ENCODE data around the gene TXNRD3. TPM values are rescaled to one million over a fixed set of nuclear protein-coding genes. Genes with fewer than 3 reads are reported as not detected.

The TXNRD3 gene
- total and polyA plus RNA-seq, 10 donors = 3.7 to 12.9 (median 6.5) TPM

GRCh38 chr3:126581569-126581968 lies 73.4 kb downstream of the TXNRD3 start:
- H3K4me1 ChIP-seq = no peaks in the 10 kb centered on the region
- H3K36me3 ChIP-seq = no peaks in the 10 kb centered on the region
- intact Hi-C loops (cut with DNase I; ENCODE audit: low total_unique reads) = no loop called here
- peaks cover 0 to 4% (median under 1%) of the 10 kb centered on the region in 8 donors for H3K9me3 ChIP-seq
- WGBS, 5 donors = 75 to 91% (median 82%) methylated on average over 2 of the region's 2 CpGs
- no peak for DNase-seq
- no peak overlapping the region for H3K4me3 ChIP-seq
- no peak for TF ChIP-seq POLR2AphosphoS5 (IDR thresholded peaks at IDR 0.05)
- no peak for TF ChIP-seq CTCF (IDR thresholded peaks at IDR 0.05 in 8 of 11, conservative IDR thresholded peaks at IDR 0.05 in 3 of 11)
- TF ChIP-seq POLR2A (IDR thresholded peaks at IDR 0.05) = no peak
- H3K27ac ChIP-seq = no peak overlapping the region
- no peaks in the 10 kb centered on the region for H3K27me3 ChIP-seq (replicated peaks in 1 of 7)

- no peak for DNase-seq
- H3K36me3 ChIP-seq = no peaks in the 10 kb centered on the region
Measured at GRCh38 chr3:126580746-126581145, 74.2 kb downstream of the TXNRD3 start.

GRCh38 chr3:126578702-126579101 lies 76.2 kb downstream of the TXNRD3 start:
- WGBS, 5 donors = 89 to 96% (median 90%) methylated on average over 7 of the region's 7 CpGs
- no peaks in the 10 kb centered on the region for H3K36me3 ChIP-seq
- TF ChIP-seq CTCF (IDR thresholded peaks at IDR 0.05 in 8 of 11, conservative IDR thresholded peaks at IDR 0.05 in 3 of 11) (no peak), POLR2A (IDR thresholded peaks at IDR 0.05) (no peak)
- no peaks in the 10 kb centered on the region for H3K9me3 ChIP-seq
- H3K4me3 ChIP-seq = no peak overlapping the region
- no peaks in the 10 kb centered on the region for H3K27me3 ChIP-seq (replicated peaks in 1 of 7)
- no peaks in the 10 kb centered on the region for H3K4me1 ChIP-seq
- intact Hi-C loops (cut with DNase I; ENCODE audit: low total_unique reads) = no loop called here
- DNase-seq = no peak
- no peak overlapping the region for H3K27ac ChIP-seq

More at GRCh38 chr3:126580746-126581145, 74.2 kb downstream of the TXNRD3 start:
- TF ChIP-seq POLR2AphosphoS5 (IDR thresholded peaks at IDR 0.05) (no peak), POLR2A (IDR thresholded peaks at IDR 0.05) (no peak), CTCF (IDR thresholded peaks at IDR 0.05 in 8 of 11, conservative IDR thresholded peaks at IDR 0.05 in 3 of 11) (no peak)
- H3K9me3 ChIP-seq = no peaks in the 10 kb centered on the region
- H3K27ac ChIP-seq = no peak overlapping the region
- H3K27me3 ChIP-seq (replicated peaks in 1 of 7) = no peaks in the 10 kb centered on the region
- no peak overlapping the region for H3K4me3 ChIP-seq
- 81 to 89% (median 83%) methylated on average over 5 of the region's 5 CpGs for WGBS, 5 donors
- intact Hi-C loops (cut with DNase I; ENCODE audit: low total_unique reads) = no loop called here
- H3K4me1 ChIP-seq = no peaks in the 10 kb centered on the region

GRCh38 chr3:126577261-126577660 lies 77.7 kb downstream of the TXNRD3 start:
- H3K9me3 ChIP-seq = no peaks in the 10 kb centered on the region
- no peak overlapping the region for H3K4me3 ChIP-seq
- TF ChIP-seq POLR2AphosphoS5 (IDR thresholded peaks at IDR 0.05) (no peak), CTCF (IDR thresholded peaks at IDR 0.05 in 8 of 11, conservative IDR thresholded peaks at IDR 0.05 in 3 of 11) (no peak), POLR2A (IDR thresholded peaks at IDR 0.05) (no peak)
- no peaks in the 10 kb centered on the region for H3K27me3 ChIP-seq (replicated peaks in 1 of 7)
- H3K4me1 ChIP-seq = no peaks in the 10 kb centered on the region
- H3K27ac ChIP-seq = no peak overlapping the region
- DNase-seq = no peak
- WGBS, 5 donors = 63 to 90% (median 79%) methylated on average over 2 of the region's 2 CpGs
- intact Hi-C loops (cut with DNase I; ENCODE audit: low total_unique reads) = no loop called here
- no peaks in the 10 kb centered on the region for H3K36me3 ChIP-seq

Data from spleen (tissue), 11 donors.